HFFc6 (cell line): ENCODE data around the gene LBX1. TPM values are rescaled to one million over a fixed set of nuclear protein-coding genes. Genes with fewer than 3 reads are reported as not detected.
"Not testable (repeated sequence)": the region's sequence is repeated elsewhere in the genome, so short reads cannot be mapped to it uniquely, and the experiment has no call there.

ENCODE experiments used
- DNase-seq: peaks from one replicate; pipeline ENCODE4 v3.0.0-alpha.2; 2018
- H3K27ac Mint-ChIP-seq: 2 replicates; pipeline ENCODE4 v1.8.0; 2020; ENCODE audit warnings: mild to moderate bottlenecking, mixed read lengths
- H3K27me3 Mint-ChIP-seq: 2 replicates; pipeline ENCODE4 v1.8.0; 2021; ENCODE audit warnings: mild to moderate bottlenecking, moderate library complexity, mixed read lengths; ENCODE audit not compliant: insufficient read depth
- H3K36me3 Mint-ChIP-seq: 2 replicates; pipeline ENCODE4 v1.8.0; 2021; ENCODE audit warnings: low read depth, mixed read lengths
- H3K4me1 Mint-ChIP-seq: 2 replicates; pipeline ENCODE4 v1.8.0; 2020; ENCODE audit warnings: low read depth, mixed read lengths
- H3K4me3 Mint-ChIP-seq: 2 replicates; pipeline ENCODE4 v1.8.0; 2020; ENCODE audit warnings: mild to moderate bottlenecking, moderate library complexity, mixed read lengths
- H3K9me3 Mint-ChIP-seq: 2 replicates; pipeline ENCODE4 v1.8.0; 2020; ENCODE audit warnings: mild to moderate bottlenecking, mixed read lengths
- CTCF ChIP-seq: fragments of 200-600 bp; sonication (generic); IDR thresholded peaks from 2 replicates; pipeline ENCODE4 v1.5.0; 2021; ENCODE audit warnings: antibody characterized with exemption, mild to moderate bottlenecking
- total RNA-seq, 6 experiments: library from RNA; stranded (reverse); fragmentation: NEBNext Ultra II Directional; extraction: Animal tissue kit (Norgen Biotek cat#: 25700); gene quantifications; 2 replicates in 1 of 6; 3 replicates in 5 of 6; pipeline ENCODE4 v1.2.3, GENCODE V29; 2021

LBX1 gene
- total RNA-seq, 6 experiments from 2014 or later: not detected

- H3K9me3 Mint-ChIP-seq: no peaks in the 10 kb centered on the region
- H3K27ac Mint-ChIP-seq: no peak overlapping the region
- H3K36me3 Mint-ChIP-seq: peaks cover 2% of the 10 kb centered on the region; the same call in 1 of the 2 replicates
- peak overlapping the region; percentile 42; the same call in 1 of the 2 replicates for H3K4me3 Mint-ChIP-seq
- TF ChIP-seq CTCF: no peak
- DNase-seq: no peak
- peaks cover 62% of the 10 kb centered on the region for H3K27me3 Mint-ChIP-seq
- peaks cover 14% of the 10 kb centered on the region for H3K4me1 Mint-ChIP-seq
These were observed 12.8 kb downstream of the LBX1 start for GRCh38 chr10:101216207-101217043.

GRCh38 chr10:101215397-101216206 is 13.7 kb downstream of the LBX1 start:
- H3K4me1 Mint-ChIP-seq: peaks cover 11% of the 10 kb centered on the region
- no peaks in the 10 kb centered on the region for H3K36me3 Mint-ChIP-seq
- no peak for TF ChIP-seq CTCF
- no peaks in the 10 kb centered on the region for H3K9me3 Mint-ChIP-seq
- no peak for DNase-seq
- no peak overlapping the region; the same call in 1 of the 2 replicates for H3K4me3 Mint-ChIP-seq
- peaks cover 61% of the 10 kb centered on the region for H3K27me3 Mint-ChIP-seq
- H3K27ac Mint-ChIP-seq: no peak overlapping the region

- peak; percentile 97 for TF ChIP-seq CTCF
- no peak overlapping the region for H3K27ac Mint-ChIP-seq
These were observed 14.5 kb downstream of the LBX1 start for GRCh38 chr10:101214446-101215396.

GRCh38 chr10:101208543-101208942 is 20.7 kb downstream of the LBX1 start:
- H3K4me1 Mint-ChIP-seq: no peaks in the 10 kb centered on the region; the same call in 1 of the 2 replicates
- no peaks in the 10 kb centered on the region for H3K9me3 Mint-ChIP-seq
- TF ChIP-seq CTCF: no peak
- no peak overlapping the region for H3K27ac Mint-ChIP-seq
- H3K36me3 Mint-ChIP-seq: no peaks in the 10 kb centered on the region
- no peak overlapping the region for H3K4me3 Mint-ChIP-seq
- no peak for DNase-seq
- peaks cover 33% of the 10 kb centered on the region for H3K27me3 Mint-ChIP-seq

More at GRCh38 chr10:101214446-101215396, 14.5 kb downstream of the LBX1 start:
- peak; percentile 10 for DNase-seq
- H3K36me3 Mint-ChIP-seq: no peaks in the 10 kb centered on the region
- H3K27me3 Mint-ChIP-seq: peaks cover 57% of the 10 kb centered on the region
- H3K4me1 Mint-ChIP-seq: peaks cover 11% of the 10 kb centered on the region
- no peaks in the 10 kb centered on the region for H3K9me3 Mint-ChIP-seq
- peak overlapping the region; percentile 89; the same call in 1 of the 2 replicates for H3K4me3 Mint-ChIP-seq

GRCh38 chr10:101207026-101207425 is 22.2 kb downstream of the LBX1 start:
- Mint-ChIP-seq H3K27me3 (peaks cover 38% of the 10 kb centered on the region), H3K9me3 (no peaks in the 10 kb centered on the region; the same call in 1 of the 2 replicates), H3K4me1 (no peaks in the 10 kb centered on the region), H3K4me3 (no peak overlapping the region), H3K36me3 (peaks cover 5% of the 10 kb centered on the region), H3K27ac (no peak overlapping the region)
- TF ChIP-seq CTCF: no peak
- DNase-seq: no peak

- H3K27me3 Mint-ChIP-seq: peaks cover 38% of the 10 kb centered on the region
- H3K36me3 Mint-ChIP-seq, H3K4me3 Mint-ChIP-seq, H3K4me1 Mint-ChIP-seq, DNase-seq, H3K9me3 Mint-ChIP-seq, H3K27ac Mint-ChIP-seq: not testable (repeated sequence)
These were observed 26.6 kb downstream of the LBX1 start for GRCh38 chr10:101202667-101203066.

- not testable (repeated sequence) for H3K27ac Mint-ChIP-seq, H3K9me3 Mint-ChIP-seq, H3K4me3 Mint-ChIP-seq, H3K36me3 Mint-ChIP-seq, H3K4me1 Mint-ChIP-seq, DNase-seq
- H3K27me3 Mint-ChIP-seq: peaks cover 47% of the 10 kb centered on the region
These were observed 30.8 kb downstream of the LBX1 start for GRCh38 chr10:101198326-101198977.
